Activated CD4-positive, alpha-beta T cell treated with anti-CD3 and anti-CD28 coated beads, Interleukin-2, amount 50 U/mL, for 1 hour (primary cell): Measurements from ENCODE around the gene DBR1.
A peak's percentile ranks its signal among the peaks of the same experiment; 100 is the strongest.

Experiments used
- DNase-seq: peaks from one replicate; pipeline ENCODE4 v3.0.0-alpha.2; 2020

DBR1 gene, protein sequence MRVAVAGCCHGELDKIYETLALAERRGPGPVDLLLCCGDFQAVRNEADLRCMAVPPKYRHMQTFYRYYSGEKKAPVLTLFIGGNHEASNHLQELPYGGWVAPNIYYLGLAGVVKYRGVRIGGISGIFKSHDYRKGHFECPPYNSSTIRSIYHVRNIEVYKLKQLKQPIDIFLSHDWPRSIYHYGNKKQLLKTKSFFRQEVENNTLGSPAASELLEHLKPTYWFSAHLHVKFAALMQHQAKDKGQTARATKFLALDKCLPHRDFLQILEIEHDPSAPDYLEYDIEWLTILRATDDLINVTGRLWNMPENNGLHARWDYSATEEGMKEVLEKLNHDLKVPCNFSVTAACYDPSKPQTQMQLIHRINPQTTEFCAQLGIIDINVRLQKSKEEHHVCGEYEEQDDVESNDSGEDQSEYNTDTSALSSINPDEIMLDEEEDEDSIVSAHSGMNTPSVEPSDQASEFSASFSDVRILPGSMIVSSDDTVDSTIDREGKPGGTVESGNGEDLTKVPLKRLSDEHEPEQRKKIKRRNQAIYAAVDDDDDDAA

GRCh38 chr3:138174421-138175131 is at the start of gene DBR1:
Gene DBR1 (minus strand): TSS chr3:138174921. CDS start chr3:138174795, 126 bp downstream.
- DNase-seq, result peak; percentile 64

DNA sequence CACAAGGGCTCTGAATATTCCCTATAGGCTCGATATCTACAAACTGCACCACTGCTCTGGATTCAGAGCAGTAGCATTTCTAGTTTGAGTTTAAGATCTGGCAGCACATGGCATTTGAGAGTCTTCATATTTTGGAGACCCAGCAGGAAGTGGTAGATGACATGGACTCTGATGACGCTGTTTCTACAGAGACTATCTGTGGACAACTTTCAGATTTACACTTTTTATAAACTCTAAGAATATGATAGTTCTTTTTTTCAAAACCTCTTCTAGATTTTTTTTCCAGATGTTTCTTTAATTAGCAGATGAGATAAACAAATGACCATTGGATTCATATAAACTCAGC is 48.2 kb upstream of the DBR1 start:
- no peak for DNase-seq

- no peak for DNase-seq
Observed at GRCh38 chr3:138222131-138222941, 47.6 kb upstream of the DBR1 start.

DNA sequence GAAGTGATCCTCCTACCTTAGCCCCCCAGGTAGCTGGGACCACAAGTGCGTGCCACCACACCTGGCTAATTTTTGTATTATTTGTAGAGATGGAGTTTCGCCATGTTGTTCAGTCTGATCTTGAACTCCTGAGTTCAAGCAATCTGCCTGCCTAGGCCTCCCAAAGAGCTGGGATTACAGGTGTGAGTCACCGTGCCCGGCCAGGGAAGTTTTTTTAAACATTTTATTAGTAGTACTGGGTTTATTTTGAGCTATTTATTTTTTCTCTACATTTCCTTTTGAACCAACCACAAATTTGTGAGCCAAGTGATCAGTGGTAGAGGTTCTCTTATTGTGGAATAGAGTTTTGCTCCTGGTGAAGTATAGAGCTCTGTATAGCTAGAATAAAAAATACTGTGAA is 46.1 kb upstream of the DBR1 start:
- DNase-seq, result no peak

DNA sequence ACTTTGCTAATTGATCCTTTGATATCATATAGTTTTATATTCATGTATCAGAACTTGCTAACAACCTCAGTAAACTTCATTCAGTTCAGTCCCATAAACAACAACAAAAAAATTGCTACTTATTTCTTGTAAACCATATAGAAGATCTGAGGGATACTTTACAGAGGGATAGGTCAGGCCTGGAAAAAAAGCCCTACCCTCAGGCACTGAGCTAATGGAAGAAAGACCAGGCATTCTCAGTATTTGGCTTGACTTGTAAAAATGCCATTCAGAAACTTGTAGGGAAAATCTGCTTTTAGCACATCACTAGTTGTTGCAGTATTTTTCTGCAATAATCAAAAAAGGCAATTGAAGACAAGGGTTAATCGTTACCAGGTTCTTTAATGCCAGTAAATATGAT is 45.5 kb upstream of the DBR1 start:
- no peak for DNase-seq

- no peak for DNase-seq
Observed at GRCh38 chr3:138219255-138219654, 44.5 kb upstream of the DBR1 start.

DNA sequence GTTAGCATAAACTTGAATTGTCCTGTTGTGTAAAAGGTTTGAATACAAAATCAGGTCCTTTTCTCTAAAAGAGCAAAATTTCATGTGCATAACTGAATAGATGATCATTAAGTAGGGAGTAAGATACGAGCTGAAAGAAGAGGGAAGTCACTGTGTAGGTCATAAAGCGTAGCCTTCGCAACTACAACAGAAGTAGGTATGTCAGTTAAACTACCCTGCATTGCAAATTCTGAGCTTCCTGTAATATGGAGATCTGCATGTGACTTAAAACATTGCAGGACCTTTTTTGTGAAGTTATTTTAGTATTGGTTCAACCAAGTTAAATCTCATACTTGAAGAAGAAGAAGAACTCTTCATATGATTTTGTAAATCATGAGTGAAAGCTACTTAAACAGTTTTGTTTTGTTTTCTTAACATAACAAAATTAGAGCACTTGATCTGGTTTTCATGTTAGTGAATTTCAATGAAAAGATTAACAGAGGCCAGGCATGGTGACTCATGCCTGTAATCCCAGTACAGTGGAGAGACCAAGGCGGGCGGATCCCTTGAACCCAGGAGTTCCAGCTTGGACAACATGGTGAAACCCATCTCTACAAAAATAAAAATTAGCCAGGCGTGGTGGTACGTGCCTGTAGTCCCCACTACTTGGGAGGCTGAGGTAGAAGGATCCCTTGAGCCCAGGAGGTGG is 38.8 kb upstream of the DBR1 start:
- no peak for DNase-seq

DNA sequence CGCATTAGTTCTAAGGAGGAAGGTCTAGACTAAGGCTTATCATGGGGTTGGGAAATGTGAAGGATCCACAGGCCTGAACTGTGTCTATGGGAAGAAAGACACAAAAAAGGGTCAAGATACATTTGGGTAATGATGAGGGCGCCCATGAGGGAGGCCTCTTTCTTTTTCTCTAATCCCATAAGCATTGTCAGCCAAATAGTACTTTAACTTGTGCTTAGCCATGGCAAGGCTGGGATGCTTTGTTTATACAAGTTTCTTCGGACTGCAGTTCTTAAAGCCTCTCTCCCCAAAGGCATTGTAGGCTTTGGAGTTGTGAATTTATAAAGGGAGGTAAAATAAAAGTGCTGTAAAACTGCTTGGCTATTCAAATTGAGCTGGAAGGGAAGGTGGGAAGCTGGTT is 35.8 kb upstream of the DBR1 start:
- DNase-seq, result no peak

DNA sequence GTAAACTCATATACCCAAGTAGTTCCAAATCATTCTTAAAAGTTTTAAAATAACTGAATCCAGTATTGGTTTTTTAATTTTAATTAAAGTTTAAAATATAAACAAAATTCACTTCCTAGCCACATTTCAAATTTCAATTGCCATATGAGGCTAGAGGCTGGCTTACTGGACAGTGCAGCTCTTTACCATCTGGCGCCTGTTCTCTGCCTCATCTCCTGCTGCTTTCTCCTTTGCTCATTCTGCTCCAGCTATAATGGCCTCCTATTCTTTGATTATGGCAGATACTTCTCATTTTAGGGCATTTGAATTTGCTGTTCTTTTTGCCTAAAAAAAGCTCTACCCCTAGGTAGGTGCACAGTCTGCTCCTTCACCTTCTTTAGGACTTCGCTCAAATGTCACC is 31.5 kb upstream of the DBR1 start:
- no peak for DNase-seq

DNA sequence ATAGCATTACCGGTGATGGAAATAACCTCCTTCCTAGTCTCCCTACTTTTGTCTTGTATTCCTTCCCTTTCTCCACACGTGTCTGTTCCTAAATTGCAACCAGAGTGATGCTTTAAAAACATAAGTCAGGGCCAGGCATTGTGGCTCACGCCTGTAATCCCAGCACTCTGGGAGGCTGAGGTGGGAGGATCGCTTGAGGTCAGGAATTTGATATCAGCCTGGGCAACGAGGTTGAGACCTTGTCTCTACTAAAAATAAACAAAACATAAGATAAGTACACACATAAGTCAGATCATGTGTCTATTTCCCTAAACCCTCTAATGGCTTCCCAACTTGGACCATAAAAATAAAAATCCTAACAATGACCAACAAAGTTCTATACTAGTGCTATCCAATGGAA is 30.8 kb upstream of the DBR1 start:
- no peak for DNase-seq

DNA sequence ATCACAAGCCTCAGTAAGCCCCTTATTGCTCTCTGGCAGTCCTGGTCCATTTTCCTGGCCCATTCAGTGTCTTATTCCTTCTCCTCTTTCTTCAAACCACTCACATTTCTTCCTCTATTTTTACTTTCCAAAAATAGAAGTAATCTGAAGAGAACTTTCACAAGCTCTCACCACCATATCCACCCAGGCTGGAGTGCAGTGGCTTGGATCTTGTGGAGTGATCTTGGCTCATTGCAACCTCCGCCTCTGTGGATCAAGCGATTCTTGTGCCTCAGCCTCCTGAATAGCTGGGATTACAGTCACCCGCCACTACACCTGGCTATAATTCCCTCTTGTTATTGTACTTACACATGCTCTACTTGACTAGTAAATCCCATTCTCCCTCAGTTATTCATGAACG is 29.2 kb upstream of the DBR1 start:
- no peak for DNase-seq

DNA sequence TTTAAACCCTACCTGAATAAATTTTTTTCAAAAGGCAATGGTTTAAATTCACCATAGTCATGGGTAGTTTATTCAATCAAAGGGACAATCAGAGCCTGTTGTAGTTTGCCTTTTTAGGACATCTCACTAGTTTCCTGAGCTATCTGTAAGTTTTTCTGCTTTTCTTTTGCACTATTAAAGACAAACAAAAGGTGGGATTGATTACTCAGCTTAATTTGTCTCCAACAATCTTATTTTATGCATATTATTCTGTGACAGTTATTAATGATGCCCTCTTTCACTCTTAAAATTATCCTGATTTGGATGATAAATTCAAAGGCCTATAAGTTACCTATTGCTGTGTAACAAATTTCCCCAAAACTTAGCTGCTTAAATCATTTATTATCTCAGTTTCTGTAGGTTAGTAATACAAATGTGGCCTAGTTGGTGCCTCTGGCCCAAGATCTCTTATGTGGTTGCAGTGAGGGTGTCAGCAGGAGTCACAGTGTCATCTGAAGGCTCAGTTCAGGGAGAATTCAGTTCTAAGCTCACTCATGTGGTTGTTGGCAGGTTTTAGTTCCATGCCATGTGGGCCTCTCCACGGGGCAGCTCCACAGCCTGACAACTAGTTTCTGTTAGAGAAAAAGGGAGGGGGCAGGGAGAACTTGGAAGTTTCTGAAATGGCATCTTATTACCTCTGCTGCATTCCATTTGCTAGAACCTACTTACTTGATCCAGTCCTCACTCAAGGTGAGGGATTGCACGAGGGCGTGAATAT is 28.4 kb upstream of the DBR1 start:
- DNase-seq, result no peak

DNA sequence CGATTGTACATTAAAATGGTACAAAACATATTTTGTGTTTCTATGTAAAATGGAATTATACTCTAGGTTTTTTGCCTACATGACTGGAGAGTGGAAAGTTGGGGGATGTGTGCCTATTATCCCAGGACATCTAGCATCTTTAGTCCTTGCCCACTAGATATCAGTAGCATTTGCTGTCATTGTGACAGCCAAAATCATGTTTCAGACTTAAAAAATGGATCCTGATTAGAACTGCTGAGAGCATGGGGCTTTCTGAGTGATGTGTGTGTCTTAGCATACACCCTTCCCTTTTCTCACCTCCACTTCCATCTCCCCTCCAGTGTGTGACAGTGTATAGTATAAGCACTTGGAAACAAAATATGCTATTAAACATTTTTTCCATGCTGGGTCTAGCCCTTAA is 25.7 kb upstream of the DBR1 start:
- DNase-seq, result no peak

- DNase-seq, result no peak
Observed at GRCh38 chr3:138199851-138200250, 25.1 kb upstream of the DBR1 start.

DNA sequence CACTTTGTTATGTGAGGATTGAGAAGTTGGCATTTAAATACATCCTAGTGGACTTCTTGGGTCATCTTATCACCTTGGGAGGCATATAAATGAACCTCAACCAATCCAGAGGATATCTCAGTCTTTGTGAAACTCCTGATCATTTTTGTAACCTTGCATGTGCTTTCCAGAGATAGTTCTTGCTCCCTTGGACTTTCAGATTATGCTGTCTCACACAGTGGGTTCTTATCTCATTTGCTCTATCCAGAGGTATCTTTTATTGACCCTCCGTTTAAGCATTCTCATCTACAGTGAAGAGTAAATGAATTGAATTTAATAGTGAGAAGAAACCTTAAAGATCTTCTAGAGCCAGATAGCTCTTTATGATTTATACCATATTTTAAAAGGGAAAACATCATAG is 22.8 kb upstream of the DBR1 start:
- DNase-seq, result no peak

GRCh38 chr3:138197058-138197457 is 22.3 kb upstream of the DBR1 start:
- DNase-seq, result no peak

GRCh38 chr3:138196023-138196422 is 21.3 kb upstream of the DBR1 start:
- DNase-seq, result no peak

DNA sequence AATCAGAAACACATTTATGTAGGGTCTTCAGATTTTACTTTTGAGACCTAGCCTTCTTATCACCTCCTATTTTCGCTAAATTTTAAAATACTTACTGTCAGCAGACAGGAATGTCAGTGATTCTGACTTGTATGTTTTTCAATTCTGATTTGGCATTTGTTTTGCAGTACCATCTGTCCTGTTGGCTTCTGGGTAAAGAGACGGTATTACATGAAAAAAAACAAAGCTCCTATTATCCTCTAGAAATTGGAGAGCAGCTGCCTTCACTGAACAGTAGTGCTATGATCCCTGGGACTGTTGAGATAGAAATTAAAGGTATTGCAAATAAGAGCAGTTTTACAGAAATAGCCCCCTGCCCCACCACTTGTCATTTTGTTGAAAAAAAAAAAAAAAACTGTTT is 20.8 kb upstream of the DBR1 start:
- DNase-seq, result no peak

GRCh38 chr3:138188013-138188730 is 13.5 kb upstream of the DBR1 start:
- DNase-seq, result no peak

GRCh38 chr3:138187296-138188012 is 12.7 kb upstream of the DBR1 start, which contains the start of gene ARMC8:
Gene ARMC8 (plus strand): TSS chr3:138187301. CDS start chr3:138187555, 254 bp downstream.
- peak; percentile 29 for DNase-seq
